ENCODE measurements around the gene ZMYM1.
"Not testable (repeated sequence)": the region's sequence is repeated elsewhere in the genome, so short reads cannot be mapped to it uniquely, and the experiment has no call there.

DNA sequence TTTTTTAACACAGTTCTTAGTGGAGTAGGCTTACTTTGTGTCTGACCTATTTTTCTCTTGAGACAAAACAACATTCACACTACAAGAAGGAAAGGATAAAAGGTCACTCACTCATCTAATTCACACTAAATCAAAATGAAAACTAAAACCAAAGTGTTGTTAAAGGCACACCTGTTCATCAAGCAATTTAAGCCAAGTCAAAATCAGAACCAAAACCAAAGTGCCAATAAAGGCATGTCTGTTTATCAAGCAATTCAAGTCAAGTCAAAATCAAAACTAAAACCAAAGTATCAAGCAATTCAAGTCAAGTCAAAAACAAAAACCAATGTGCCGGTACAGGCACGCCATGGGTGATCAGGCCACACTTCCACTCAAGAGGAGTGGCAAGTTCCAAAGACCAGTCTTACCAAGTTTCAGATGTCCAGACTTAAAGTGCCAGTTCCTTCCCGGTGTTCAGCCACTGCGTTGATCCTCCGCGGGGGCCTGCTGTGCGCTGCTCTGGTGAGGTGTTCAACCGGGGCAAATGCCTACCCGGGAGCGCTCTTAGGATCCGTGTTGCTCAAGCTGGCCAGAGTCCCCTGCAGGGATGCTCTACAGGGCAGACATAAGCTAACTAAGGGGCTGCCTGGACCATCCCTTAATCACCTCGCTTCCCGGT lies 66.8 kb downstream of the ZMYM1 start:
- not testable (repeated sequence) for TF ChIP-seq ETS1 (IDR thresholded peaks at IDR 0.05); EZH2phosphoT487 (IDR thresholded peaks at IDR 0.05; ENCODE audit: unreplicated experiment); ZNF331 (CRISPR knock-in tag; IDR thresholded peaks at IDR 0.05; ENCODE audit: low read depth); EZH2 (IDR thresholded peaks at IDR 0.05; ENCODE audit: low read depth, unreplicated experiment); CREB1 (CRISPR knock-in tag; IDR thresholded peaks at IDR 0.05; ENCODE audit: low read depth)
- TF ChIP-seq, protein P1, sequence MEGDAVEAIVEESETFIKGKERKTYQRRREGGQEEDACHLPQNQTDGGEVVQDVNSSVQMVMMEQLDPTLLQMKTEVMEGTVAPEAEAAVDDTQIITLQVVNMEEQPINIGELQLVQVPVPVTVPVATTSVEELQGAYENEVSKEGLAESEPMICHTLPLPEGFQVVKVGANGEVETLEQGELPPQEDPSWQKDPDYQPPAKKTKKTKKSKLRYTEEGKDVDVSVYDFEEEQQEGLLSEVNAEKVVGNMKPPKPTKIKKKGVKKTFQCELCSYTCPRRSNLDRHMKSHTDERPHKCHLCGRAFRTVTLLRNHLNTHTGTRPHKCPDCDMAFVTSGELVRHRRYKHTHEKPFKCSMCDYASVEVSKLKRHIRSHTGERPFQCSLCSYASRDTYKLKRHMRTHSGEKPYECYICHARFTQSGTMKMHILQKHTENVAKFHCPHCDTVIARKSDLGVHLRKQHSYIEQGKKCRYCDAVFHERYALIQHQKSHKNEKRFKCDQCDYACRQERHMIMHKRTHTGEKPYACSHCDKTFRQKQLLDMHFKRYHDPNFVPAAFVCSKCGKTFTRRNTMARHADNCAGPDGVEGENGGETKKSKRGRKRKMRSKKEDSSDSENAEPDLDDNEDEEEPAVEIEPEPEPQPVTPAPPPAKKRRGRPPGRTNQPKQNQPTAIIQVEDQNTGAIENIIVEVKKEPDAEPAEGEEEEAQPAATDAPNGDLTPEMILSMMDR (conservative IDR thresholded peaks at IDR 0.05; ENCODE audit: low read depth in 2 of 2) = not testable (repeated sequence)
- TF ChIP-seq, protein P2, sequence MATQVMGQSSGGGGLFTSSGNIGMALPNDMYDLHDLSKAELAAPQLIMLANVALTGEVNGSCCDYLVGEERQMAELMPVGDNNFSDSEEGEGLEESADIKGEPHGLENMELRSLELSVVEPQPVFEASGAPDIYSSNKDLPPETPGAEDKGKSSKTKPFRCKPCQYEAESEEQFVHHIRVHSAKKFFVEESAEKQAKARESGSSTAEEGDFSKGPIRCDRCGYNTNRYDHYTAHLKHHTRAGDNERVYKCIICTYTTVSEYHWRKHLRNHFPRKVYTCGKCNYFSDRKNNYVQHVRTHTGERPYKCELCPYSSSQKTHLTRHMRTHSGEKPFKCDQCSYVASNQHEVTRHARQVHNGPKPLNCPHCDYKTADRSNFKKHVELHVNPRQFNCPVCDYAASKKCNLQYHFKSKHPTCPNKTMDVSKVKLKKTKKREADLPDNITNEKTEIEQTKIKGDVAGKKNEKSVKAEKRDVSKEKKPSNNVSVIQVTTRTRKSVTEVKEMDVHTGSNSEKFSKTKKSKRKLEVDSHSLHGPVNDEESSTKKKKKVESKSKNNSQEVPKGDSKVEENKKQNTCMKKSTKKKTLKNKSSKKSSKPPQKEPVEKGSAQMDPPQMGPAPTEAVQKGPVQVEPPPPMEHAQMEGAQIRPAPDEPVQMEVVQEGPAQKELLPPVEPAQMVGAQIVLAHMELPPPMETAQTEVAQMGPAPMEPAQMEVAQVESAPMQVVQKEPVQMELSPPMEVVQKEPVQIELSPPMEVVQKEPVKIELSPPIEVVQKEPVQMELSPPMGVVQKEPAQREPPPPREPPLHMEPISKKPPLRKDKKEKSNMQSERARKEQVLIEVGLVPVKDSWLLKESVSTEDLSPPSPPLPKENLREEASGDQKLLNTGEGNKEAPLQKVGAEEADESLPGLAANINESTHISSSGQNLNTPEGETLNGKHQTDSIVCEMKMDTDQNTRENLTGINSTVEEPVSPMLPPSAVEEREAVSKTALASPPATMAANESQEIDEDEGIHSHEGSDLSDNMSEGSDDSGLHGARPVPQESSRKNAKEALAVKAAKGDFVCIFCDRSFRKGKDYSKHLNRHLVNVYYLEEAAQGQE (IDR thresholded peaks at IDR 0.05; ENCODE audit: unreplicated experiment) = not testable (repeated sequence)
